HK-2 (cell line): ENCODE data around the gene KRT16.
"Not testable (repeated sequence)": the region's sequence is repeated elsewhere in the genome, so short reads cannot be mapped to it uniquely, and the experiment has no call there.

Experiments
- DNase-seq: peaks from one replicate; pipeline ENCODE4 v3.0.0-alpha.2; 2018; ENCODE audit not compliant: unreplicated experiment

KRT16 gene

DNA sequence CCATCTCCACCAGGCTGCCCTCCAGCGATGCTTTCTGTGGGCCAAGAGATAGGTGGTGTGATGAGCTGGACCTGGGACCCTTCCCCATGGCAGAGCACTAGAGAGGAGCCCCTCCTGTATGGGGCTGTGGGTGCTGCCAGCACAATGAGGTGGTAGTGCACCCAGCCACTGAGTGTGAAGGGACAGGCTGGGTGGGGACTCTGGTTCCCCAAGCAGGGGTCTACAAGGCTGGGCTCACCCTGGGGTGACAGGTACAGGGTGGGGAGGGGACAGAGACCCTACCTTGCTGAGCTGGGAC is 15.5 kb upstream of the KRT16 start:
- DNase-seq, result not testable (repeated sequence)

DNA sequence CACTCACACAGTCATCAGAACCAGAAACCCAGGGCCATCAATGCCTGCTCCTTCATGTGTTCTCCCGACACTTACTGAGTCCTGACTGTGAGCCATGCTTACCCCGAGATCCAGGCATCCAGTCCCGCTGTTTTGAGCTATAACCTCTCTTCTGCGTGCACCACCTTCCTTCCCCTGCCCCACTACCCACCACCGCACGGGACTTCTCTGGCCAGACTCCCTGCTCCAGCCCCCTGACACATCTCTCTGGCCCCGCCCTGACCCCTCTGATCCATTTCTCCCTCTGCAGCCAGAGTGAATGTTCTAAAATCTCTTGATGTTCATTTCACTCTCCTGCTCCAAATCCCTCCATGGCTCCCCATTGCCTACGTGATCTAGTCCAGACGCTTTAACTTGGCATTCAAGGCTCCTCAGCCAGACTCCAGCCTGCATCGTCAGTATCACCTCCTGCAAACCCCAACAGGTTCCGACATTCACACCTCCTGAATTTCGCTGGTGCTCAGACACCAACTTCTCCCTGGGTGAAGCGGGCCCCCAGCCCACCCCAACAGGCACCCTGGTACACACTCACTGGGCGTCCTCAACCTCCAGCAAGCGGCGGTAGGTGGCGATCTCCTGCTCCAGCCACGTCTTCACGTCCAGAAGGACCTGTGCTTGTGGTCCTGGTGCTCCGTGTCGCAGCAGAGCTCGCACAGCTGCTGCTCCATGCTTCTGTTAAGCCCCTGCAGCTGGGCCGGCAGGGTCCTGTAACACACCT is 14.9 kb upstream of the KRT16 start:
- DNase-seq, result no peak

DNA sequence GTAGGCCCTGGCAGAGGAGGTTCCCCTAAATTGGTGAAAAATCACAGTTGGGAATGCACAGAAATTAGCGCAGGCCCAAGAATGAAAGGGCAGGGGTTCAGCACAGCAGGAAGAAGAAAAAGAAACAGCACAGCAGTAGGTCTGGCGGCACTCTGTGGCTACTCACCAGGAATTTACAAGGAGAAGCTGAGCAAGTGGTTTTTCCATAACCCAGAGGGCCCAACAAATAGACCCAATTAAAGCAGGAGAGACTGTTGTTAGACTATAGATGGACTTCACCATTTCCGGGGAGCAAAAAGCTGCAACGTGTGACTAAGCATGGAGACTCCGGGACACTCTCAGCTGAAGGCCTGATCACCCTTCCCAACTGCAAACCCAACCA is 14.3 kb upstream of the KRT16 start:
- not testable (repeated sequence) for DNase-seq

DNA sequence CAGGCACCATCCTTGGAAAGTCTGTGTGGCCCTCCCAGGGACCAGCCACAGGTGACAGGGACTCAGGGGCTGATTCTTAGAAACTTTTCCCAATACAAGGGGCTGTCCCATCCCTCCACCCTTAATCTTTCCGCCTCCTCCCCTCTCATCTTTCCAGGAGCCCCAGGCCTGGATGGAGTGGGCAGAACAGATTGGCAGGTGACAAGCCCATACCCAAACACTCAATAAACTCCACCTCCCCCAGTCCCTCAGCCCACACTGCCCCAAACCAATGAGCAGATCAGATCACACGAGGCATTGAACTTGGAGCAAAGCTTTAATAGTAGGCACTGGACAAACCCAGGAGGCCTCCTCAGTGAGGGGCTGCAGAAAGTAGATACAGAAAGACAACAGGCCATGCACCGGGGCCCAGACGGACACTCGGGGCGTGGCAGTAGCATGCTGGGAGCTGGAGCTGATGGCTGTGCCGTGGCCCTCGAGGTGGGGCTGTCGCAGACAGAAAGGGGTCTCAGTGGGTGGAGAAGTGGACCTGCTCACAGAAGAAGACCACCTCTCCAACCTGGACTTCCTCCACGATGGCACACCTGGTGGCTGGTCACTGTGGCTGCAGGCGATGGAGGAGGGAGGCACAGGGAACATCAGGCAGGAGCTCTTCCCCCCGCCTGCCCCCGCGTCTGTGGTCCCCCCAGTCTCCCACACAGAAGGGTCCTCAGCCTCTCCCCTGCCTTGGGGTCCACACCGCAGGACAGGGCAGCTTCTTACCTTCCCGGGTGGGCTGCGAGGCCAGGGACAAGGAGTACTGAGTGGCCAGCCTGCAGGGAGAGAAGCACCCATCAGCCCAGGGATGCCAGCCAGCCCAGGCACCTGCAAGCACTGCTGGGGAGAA is 13.7 kb upstream of the KRT16 start:
- DNase-seq, result not testable (repeated sequence)

DNA sequence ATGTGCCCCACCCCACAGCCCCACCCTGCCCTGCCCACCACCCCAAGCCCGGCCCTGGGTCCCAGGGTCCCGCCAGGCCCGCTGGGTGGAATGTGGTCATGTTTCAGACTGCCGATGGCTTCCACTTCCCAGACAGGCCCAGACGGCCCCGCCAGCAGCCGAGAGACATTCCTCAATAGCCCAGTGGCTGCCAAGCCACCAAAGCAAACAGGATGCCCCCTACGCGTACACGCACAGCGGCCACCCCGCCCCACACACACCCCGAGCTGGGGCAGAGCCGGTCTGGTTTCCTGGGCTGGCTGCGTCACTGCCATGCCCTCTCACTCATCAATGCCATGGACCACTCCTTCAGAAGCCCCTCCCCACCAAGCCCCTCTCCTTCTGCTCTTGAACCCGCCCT is 13.0 kb upstream of the KRT16 start:
- no peak for DNase-seq

DNA sequence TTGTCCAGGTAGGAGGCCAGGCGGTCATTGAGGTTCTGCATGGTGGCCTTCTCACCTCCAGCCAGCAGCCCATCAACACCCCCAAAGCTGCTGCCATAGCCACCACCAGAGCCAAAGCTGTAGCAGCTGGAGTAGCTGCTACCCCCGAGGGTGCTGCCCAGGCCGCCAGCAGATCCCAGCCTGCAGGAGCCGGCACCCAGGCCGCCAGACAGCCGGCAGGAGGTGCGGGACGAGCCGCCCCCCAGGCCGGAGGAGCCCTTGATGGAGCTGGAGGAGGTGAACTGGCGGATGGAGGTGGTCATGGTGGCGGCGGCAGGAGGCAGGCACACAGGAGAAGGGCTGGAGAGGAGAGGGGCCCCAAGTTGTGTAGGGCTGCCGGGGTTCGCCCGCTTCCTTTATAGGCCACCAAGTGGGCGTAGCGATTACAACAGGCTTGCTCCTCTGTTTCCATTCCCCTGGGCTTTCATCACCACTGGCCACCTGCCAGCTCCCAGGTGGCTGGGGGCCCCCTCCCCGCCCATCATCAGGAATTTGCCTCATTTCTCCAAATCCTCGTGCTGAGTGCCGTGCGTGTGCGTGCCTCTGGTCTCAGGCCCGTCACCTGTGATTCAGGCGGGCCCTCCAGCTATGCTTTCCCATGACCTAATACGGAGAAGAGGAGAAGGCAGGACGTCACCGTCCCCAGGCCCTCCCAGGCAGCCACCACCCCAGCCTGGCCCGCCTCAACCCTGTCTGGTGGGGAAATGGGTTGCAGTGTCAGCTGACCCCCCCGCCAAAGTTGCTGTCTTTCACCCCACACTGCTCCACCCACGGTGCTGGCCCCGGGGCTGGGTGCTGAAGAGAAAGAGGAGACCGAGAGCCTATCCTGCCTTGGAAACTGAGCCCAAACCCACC is 11.9 kb upstream of the KRT16 start, which contains the start of gene KRT17:
Gene KRT17, minus strand, starts transcription at position 368 of the 894 bp plus-strand sequence. Its CDS starts 66 bp downstream, at position 302.
- no peak for DNase-seq

DNA sequence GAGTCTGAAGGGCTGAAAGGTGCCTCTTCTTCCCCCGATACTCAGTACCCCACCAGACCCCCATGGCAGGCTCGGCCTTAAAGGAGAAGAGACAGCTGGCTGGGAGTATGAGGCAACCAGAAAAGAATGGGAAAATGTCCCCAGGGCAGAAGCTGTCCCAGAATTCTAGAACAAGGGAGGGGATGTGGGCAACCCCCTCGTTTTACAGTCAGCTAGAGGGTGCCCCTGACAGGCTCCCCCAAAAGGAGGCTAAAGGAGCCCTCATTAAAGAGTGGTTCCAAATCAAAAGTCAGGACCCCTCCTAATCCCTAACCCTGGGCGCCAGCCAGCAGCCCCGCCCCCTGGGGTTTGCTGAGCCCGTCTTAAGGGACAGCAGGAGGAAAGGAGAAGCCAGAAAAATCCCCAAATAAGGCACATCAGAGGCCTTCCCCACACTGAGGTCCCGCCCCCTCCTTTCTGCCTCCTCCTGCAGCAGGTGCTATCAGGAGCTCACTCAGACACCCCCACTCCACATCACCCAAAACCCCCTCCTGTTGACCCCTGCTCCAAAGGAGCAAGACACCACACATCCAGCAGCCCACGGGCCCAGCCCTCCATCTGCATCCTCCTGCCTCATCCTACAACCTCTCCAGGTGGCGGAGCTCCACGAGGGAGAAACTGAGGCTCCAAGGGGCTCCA is 10.8 kb upstream of the KRT16 start:
- not testable (repeated sequence) for DNase-seq

DNA sequence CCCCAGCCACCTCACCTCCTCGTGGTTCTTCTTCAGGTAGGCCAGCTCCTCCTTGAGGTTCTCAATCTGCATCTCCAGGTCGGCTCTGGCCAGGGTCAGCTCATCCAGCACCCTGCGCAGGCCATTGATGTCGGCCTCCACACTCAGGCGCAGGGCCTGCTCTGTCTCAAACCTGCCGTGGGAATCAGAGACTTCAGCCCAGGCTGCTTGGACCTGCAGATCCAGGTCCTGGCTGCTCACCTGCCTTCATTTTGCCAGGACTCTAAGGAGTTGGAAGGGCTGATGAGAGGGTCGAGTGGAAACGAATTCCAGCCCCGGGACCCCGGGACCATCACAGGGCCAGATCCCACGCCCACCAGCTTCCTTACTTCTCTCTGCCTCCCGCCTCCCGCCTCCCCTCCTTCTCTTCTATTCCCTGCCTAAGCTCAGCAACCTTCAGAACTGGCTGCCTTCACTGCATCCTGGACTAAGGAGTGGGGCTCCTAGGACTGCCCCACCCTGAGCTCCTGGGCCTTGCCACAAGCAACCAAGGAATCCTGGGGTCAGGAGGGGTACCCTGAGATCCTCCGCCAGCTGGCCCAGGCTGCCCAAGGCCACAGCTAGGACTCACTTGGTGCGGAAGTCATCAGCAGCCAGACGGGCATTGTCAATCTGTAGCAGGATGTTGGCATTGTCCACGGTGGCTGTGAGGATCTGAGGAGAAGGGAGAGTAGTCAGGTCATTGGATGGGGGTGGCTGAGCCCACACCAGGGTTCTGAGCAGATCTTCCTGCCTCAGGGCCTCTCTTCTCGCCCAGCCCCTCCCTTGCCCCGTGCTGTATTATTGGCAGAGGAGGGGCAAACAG is 10.0 kb upstream of the KRT16 start:
- DNase-seq, result not testable (repeated sequence)

DNA sequence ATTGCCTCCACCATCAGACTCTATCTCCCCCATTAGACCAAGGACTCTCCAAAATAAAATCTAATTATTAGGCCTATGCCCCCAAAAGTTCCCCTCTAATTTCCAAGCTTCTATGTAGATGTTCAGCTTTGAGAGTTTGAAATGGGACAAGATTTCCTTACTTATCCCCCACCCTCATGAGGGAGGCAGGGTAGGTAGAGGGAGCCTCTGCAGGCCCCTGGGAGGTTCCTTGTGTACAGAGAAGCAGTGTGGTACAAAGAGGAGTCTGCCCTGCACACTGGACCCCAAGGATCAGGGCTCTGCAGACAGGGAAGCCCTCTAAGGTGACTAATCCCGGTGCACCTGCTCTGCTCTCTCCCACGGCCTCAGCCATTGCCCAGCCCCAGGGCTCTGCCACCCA is 9.3 kb upstream of the KRT16 start:
- DNase-seq, result no peak

DNA sequence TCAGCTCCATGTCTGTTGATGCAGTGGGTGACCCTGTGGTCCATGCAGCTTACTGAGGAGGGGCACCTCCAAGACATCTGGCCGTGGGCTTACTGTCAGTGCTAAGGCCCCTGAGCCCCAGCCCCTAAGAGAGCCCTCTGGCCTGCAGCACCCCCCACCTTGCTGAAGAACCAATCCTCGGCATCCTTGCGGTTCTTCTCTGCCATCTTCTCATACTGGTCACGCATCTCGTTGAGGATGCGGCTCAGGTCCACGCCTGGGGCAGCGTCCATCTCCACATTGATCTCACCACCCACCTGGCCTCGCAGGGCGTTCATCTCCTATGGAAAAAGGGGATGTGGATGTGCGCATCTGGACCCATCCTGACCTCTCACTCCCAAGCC is 8.9 kb upstream of the KRT16 start:
- DNase-seq, result not testable (repeated sequence)

DNA sequence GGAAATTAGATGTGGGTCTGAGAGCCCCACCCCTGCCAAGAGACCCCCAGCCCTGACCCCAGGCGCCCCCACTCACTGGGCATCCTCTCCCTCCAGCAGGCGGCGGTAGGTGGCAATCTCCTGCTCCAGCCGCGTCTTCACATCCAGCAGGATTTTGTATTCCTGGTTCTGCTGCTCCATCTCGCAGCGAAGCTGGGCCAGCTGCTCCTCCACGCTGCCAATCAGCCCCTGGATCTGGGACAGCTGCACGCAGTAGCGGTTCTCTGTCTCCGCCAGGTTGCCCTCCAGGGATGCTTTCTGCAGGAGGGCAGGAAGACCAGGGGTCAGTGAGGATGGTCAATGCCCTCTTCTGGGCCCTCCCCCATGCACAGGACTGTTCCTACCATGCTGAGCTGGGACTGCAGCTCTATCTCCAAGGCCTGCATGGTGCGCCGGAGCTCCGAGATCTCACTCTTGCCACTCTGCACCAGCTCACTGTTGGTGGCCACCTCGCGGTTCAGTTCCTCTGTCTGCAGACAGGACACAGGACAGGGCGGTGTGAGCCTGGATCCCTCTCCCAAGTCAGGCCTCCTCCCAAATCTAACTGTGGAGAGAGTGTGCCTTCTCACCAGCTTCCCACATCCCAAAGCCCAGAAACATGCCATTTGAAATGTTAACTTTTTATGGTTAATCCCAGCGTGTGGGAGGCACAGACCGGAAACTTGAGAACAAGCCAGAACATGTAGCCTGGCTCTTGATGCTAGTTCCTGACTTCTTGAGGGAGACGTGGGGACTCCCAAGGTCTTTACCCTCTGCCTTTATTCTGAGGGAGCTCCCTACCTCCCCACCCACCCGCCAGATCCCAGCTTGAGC is 8.2 kb upstream of the KRT16 start:
- DNase-seq, result no peak

DNA sequence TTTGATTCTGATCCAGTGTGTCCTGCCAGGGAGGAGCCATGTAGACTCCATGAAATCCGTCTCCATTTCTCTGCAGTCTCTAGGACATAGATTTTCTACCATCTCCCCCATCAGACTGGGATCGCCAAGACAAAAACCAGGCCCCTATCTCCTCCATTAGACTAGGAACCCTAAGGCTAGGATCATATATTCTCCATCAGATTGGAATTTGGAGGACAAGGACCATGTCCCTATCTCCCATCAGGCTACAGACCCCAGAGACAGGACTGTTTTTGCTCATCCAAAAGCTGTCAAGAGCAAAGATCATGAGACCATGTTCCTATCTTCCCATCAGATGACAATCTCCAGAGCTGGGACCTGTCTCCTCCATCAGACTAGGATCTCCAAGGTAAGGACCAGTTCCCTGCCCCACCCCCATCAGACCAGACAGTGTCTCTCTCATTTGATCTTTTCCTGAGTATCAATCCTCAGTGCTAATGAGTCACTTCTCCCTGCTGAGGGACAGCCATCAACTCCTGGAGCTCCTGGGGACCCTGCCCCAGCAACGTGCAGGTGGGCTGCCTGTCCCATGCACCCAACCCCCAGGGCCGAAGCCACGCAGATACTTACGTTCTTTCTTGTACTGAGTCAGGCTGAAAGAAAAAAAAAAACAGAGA is 7.5 kb upstream of the KRT16 start:
- DNase-seq, result not testable (repeated sequence)

DNA sequence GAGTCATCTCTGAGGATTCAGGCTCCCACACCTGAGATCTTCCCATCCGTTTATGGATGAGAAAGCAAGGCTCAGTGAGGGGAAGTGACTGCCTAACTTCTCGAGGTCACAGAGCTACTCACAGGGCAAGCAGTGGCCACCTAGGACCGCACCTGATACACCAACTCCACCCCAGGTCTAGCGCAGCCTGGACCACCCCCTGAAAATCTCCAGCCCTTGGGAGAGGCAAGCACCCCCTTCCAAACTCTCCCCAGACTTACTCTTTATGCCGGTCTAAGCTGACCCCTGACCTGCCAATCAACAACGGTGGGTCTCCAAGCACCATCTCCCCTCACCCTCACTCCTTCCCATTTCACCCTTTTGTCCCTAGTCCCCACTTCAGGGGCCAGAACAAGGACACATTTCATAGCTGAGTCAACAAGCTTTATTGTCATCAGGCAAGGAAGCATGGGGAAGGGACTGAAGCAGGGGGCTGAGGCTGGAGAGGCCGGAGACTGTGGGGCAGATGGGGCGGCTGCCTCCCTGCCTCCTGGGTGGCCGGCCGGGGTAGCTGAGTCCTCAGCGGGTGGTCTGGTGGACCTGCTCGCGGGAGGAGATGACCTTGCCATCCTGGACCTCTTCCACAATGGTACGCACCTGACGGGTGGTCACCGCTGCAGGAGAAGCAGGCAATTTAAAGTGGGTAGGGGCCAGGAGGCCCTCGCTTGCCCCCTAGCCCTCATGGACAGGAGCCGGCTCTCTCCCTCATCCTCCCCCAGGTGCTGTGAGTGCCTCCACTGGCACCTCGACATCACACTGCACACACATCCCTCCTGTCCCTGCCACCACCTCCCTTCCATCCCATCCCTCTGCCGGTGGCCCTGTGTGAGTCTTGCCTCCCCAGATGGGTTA is 6.7 kb upstream of the KRT16 start:
- DNase-seq, result peak; percentile 14

DNA sequence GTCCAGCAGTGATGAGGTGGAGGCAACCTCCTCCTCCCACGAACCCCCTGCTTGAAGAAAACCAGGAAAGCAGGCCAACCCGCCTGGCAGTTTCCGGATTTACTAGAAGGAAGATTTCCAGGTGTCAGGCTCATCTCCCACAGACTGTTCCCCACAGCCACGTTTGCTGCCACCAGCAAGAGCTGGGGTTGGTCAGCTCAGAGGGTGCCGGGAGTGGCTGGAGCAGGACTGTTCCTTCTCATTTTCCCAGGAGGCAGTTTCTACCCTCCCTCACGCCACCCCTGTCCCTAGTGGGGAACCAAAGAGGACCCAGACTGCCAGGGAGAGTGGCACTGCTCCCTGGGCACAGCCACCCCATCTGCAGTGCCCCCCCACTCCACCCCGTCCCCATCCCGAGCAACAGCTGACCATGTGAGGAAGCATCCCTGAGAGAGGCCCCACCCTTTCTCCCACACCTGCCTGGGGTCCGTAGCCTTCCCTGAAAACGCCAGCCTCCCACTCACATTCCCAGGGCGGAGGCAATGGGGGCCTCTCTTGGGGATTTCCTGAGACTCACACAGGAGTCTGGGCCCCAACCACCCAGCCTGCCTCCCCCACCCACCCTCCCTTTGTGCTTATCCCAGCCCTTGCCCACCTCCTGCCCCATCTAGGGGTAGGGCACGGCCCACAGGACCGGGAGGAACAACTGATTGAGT is 5.9 kb upstream of the KRT16 start:
- DNase-seq, result no peak

DNA sequence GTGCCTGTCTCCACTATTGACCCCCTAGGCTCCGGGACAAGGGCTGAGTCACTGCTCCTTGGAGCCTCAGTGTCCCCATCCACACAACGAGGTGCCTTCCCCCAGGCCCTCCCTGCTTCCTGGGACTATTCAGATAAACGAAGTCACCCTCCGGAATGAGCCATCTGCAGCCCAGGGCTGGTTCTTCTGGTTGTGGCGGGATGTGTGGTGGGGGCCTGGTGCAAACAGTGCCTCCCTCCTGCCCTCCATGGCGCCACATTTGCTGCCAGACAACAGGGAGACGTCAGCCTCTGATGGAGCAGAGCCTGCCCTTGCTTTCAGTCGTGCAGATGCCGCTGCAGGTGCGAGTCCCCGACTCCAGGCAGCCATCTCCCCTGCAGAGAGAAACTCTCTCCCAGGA is 5.1 kb upstream of the KRT16 start:
- DNase-seq, result no peak

DNA sequence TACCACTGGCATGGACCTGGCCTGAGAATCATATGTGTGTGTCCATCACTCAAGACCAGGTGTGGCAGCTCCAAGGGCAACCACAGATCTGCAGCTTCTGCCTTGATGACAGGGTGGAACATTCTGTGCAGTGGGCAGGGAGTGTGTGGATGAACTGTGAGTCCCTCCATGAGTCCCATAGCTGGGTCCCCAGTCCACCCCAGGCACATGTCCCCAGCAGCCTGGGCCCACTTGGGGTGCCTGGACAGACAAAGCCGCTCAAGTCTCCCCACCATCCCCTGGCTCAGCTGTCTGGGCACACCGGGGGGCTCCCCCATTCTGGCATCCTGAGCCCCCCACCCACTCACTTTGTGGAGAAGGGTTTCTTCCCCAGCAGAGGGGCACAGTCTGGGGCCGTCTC is 4.6 kb upstream of the KRT16 start:
- no peak for DNase-seq

DNA sequence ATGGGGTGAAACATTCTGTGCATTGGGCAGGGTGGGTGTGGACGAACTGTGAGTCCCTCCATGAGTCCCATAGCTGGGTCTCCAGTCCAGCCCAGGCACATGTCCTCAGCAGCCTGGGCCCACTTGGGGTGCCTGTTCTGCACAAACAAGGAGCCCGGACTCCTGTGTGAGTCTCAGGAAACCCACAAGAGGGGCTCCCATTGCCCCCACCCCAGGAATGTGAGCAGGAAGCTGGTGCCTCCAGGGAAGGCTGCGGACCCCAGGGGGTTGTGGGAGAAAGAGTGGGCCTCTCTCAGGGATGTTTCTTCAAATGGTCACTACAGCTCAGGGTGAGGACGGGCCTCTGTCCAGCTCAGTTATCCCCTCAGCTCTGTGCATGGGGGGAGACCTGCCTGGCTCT is 3.9 kb upstream of the KRT16 start:
- not testable (repeated sequence) for DNase-seq

DNA sequence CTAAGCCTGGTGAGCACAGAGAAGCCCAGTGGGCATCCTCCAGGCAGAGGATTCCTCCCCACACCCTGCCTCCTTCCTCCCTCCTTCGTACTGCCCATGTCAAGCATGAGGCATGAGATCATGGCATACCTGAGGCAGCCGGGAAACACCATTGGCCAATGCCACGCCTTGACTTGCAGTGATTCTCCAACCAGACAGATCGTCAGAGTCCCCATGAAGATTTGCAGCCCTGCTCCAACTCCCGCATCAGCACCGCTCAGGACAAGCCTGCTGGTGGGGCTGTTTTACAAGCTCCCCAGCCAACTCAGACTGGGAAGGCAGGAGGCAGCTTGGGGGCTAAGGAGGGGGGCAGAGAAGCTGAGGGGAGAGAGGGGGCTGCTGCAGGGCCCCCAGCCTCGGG is 2.9 kb upstream of the KRT16 start:
- DNase-seq, result no peak
